Measurements from ENCODE around the gene NBEAL2.

DNA sequence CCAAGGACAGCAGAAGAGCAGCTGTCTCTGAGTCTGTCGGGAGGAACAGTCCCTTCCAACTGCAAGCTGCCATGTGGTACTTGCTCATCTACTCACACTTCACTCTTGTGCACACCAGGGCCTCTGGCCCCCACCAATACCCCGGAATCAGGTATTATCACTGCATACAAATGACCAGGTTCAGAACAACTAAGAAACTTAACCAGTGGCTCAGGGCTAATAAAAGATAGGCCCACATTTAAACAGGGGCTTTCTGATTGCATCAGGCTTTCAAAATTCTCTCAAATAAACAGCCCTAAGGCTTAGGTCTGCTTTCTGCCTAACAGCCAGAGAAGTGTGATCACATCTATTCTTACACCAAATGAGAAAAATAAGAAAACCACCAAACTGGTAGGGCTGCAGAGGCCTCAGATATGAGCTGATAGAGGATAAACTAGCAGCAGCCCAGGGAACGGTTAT is 23.6 kb upstream of the NBEAL2 start:
- TF ChIP-seq, protein P1, sequence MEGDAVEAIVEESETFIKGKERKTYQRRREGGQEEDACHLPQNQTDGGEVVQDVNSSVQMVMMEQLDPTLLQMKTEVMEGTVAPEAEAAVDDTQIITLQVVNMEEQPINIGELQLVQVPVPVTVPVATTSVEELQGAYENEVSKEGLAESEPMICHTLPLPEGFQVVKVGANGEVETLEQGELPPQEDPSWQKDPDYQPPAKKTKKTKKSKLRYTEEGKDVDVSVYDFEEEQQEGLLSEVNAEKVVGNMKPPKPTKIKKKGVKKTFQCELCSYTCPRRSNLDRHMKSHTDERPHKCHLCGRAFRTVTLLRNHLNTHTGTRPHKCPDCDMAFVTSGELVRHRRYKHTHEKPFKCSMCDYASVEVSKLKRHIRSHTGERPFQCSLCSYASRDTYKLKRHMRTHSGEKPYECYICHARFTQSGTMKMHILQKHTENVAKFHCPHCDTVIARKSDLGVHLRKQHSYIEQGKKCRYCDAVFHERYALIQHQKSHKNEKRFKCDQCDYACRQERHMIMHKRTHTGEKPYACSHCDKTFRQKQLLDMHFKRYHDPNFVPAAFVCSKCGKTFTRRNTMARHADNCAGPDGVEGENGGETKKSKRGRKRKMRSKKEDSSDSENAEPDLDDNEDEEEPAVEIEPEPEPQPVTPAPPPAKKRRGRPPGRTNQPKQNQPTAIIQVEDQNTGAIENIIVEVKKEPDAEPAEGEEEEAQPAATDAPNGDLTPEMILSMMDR (IDR thresholded peaks at IDR 0.05; ENCODE audit: insufficient read depth, low read depth, low read length), result no peak
- TF ChIP-seq EZH2 (IDR thresholded peaks at IDR 0.05; ENCODE audit: insufficient read depth, low read length), result no peak

Measured in astrocyte (in vitro differentiated cells and primary cell).